K562 (cell line): ENCODE results near the gene DAAM1. TPM values are rescaled to one million over a fixed set of nuclear protein-coding genes. Genes with fewer than 3 reads are reported as not detected.

Experiments
- ATAC-seq: fragments of 200-7000 bp; cut with Tn5 transposase; 3 replicates; pipeline ENCODE4 v1.9.1; 2020; ENCODE audit warnings: moderate library complexity
- BruUV-seq: library from RNA; stranded (reverse); fragments of 400-500 nt; replicated peaks from 2 replicates; lab custom pipeline; 2021; lab: Mats Ljungman, UMichigan
- CTCF ChIA-PET: fragments of 300-600 bp; formaldehyde crosslinking; extraction: SDS; loops from one replicate; lab custom pipeline; 2021; ENCODE audit warnings: low intra/inter-chr PET ratio; lab: Yijun Ruan, JAX
- POLR2A ChIA-PET: fragments of 300-600, 350-650 bp; sonication (Branson Sonifier 250); formaldehyde crosslinking; extraction: SDS; loops from one replicate; lab custom pipeline; 2021; ENCODE audit warnings: antibody characterized with exemption, inconsistent platforms; lab: Yijun Ruan, JAX
- DNase-seq, 4 experiments: peaks; one replicate each; pipeline versions ENCODE4 v3.0.0 to v3.0.0-alpha.2; 2011 to 2018; ENCODE audit warnings: low spot score in 3 of 4, mixed read lengths in 3 of 4; ENCODE audit errors: extremely low read depth in 1 of 4
- FAIRE-seq: peaks from 2 replicates; lab custom pipeline; 2011; peaks lifted over from hg19 to GRCh38; lab: Jason Lieb, UNC
- H2AFZ ChIP-seq: 2 replicates; pipeline ENCODE4 v1.6.0; 2011; ENCODE audit warnings: low read depth, low read length, control low read depth, inconsistent platforms
- H3K27ac ChIP-seq: fragments of 200-600 bp; 3 replicates; pipeline ENCODE4 v1.8.0; 2011; ENCODE audit warnings: low read depth, mild to moderate bottlenecking, control low read depth, inconsistent platforms, low read length, moderate library complexity, mixed read lengths; ENCODE audit errors: extremely low read depth
- H3K27me3 ChIP-seq, 2 experiments: fragments of 300-600 bp in 1 of 2; 2 replicates in 1 of 2; 3 replicates in 1 of 2; pipeline versions ENCODE4 v1.6.0 to v1.8.0; 2011; ENCODE audit warnings: inconsistent platforms in 2 of 2, low read length in 2 of 2, mild to moderate bottlenecking in 1 of 2, mixed read lengths in 1 of 2, moderate library complexity in 1 of 2; ENCODE audit not compliant: control insufficient read depth in 2 of 2, insufficient read depth in 2 of 2
- H3K36me3 ChIP-seq: fragments of 300-600 bp; 3 replicates; pipeline ENCODE4 v1.8.0; 2011; ENCODE audit warnings: mild to moderate bottlenecking, low read length, inconsistent platforms; ENCODE audit not compliant: control insufficient read depth, insufficient read depth
- H3K4me1 ChIP-seq, 2 experiments: fragments of 200-600 bp in 1 of 2; replicated peaks in 1 of 2; 2 replicates in 1 of 2; 3 replicates in 1 of 2; pipeline versions ENCODE4 v1.5.1 to v1.8.0; 2011; ENCODE audit warnings: inconsistent platforms in 2 of 2, low read length in 2 of 2, mild to moderate bottlenecking in 1 of 2, mixed read lengths in 1 of 2, moderate library complexity in 1 of 2; ENCODE audit not compliant: control insufficient read depth in 2 of 2, insufficient read depth in 2 of 2
- H3K4me2 ChIP-seq: 2 replicates; pipeline ENCODE4 v1.6.1; 2011; ENCODE audit warnings: low read length, control low read depth, inconsistent platforms, mixed read lengths; ENCODE audit not compliant: insufficient read depth
- H3K4me3 ChIP-seq: fragments of 200-600 bp; sonication (generic), shearing (Covaris generic); 2 replicates; pipeline ENCODE4 v1.5.1; 2016; ENCODE audit warnings: control low read depth, inconsistent platforms
- H3K79me2 ChIP-seq: fragments of 200-600 bp; 3 replicates; pipeline ENCODE4 v1.8.0; 2011; ENCODE audit warnings: low read length, inconsistent platforms; ENCODE audit not compliant: control insufficient read depth, insufficient read depth
- H3K9ac ChIP-seq, 2 experiments: 2 replicates each; pipeline versions ENCODE4 v1.6.0 to v1.6.1; 2011; ENCODE audit warnings: low read depth in 2 of 2, low read length in 2 of 2, control low read depth in 1 of 2, inconsistent platforms in 1 of 2, mild to moderate bottlenecking in 1 of 2, mixed read lengths in 1 of 2; ENCODE audit not compliant: insufficient read depth in 1 of 2
- H3K9me1 ChIP-seq: one replicate; pipeline ENCODE4 v1.6.0; 2011; ENCODE audit warnings: inconsistent platforms, mild to moderate bottlenecking, low read length, moderate library complexity; ENCODE audit not compliant: control insufficient read depth, insufficient read depth
- H3K9me3 ChIP-seq: replicated peaks from 2 replicates; pipeline ENCODE4 v1.5.1; 2011; ENCODE audit warnings: low read depth, low read length, inconsistent platforms; ENCODE audit not compliant: control insufficient read depth, insufficient read depth
- H4K20me1 ChIP-seq: replicated peaks from 2 replicates; pipeline ENCODE4 v1.6.1; 2011; ENCODE audit warnings: low read length, inconsistent platforms, mixed read lengths; ENCODE audit not compliant: control insufficient read depth, insufficient read depth
- ERF ChIP-seq: fragments of 450-650 bp; formaldehyde crosslinking; IDR thresholded peaks from 2 replicates; pipeline ENCODE4 v1.4.0; 2020; ENCODE audit warnings: mild to moderate bottlenecking, mixed read lengths
- FIP1L1 ChIP-seq: fragments of 200-400 bp; formaldehyde crosslinking; IDR thresholded peaks from 2 replicates; pipeline ENCODE4 v1.6.1; 2018; ENCODE audit warnings: mild to moderate bottlenecking, low read depth, low read length; ENCODE audit not compliant: poor library complexity, severe bottlenecking
- HDAC2 ChIP-seq: fragments of 450-650 bp; IDR thresholded peaks from 2 replicates; pipeline ENCODE4 v1.6.1; 2016; ENCODE audit warnings: mild to moderate bottlenecking
- MED1 ChIP-seq: sonication (generic); formaldehyde crosslinking; IDR thresholded peaks from 2 replicates; pipeline ENCODE4 v1.8.1; 2023; ENCODE audit warnings: missing genetic modification reagents, borderline replicate concordance
- PRMT5 ChIP-seq: sonication (generic); formaldehyde crosslinking; IDR thresholded peaks from 2 replicates; pipeline ENCODE4 v1.5.0; 2020; ENCODE audit warnings: missing genetic modification reagents
- TCFL5 ChIP-seq: fragments of 250-450 bp; sonication (Bioruptor Pico); conservative IDR thresholded peaks from 2 replicates; pipeline ENCODE4 v1.6.1; 2021; ENCODE audit warnings: mild to moderate bottlenecking, moderate library complexity, matching md5 sums
- ZNF121 ChIP-seq: sonication (generic); formaldehyde crosslinking; conservative IDR thresholded peaks from 2 replicates; pipeline ENCODE4 v1.8.0; 2022; ENCODE audit warnings: missing genetic modification reagents
- ZZZ3 ChIP-seq: fragments of 450-650 bp; IDR thresholded peaks from 2 replicates; pipeline ENCODE4 v1.6.1; 2016; ENCODE audit warnings: antibody characterized with exemption, mild to moderate bottlenecking, moderate library complexity
- WGBS: fragments of 100-300 bp; shearing (Covaris generic); methylation state at CpG from one replicate; pipeline ENCODE4 v1.1.6; 2016; ENCODE audit warnings: low coverage, mixed read lengths; ENCODE audit not compliant: insufficient coverage; ENCODE audit errors: missing lambda C conversion rate; 5-methylcytosine and 5-hydroxymethylcytosine counted together
- in situ Hi-C: fragments of 300-500 bp; cut with MboI; formaldehyde crosslinking; loops from 4 replicates; pipeline ENCODE4 v1.15.0; 2018; ENCODE audit warnings: inconsistent platforms, mixed read lengths
- intact Hi-C: fragments of 100-400 bp; cut with micrococcal nuclease; formaldehyde crosslinking; loops from 2 replicates; pipeline ENCODE4 v1.14.2; 2022
- polyA plus RNA-seq, 8 experiments: library from polyadenylated mRNA; depleted of rRNA in 4 of 8; stranded (reverse) in 5 of 8; unstranded in 3 of 8; fragments of >200 nt; fragmentation: Nextera tagmentation in 2 of 8; fragmentation: Illumina TruSeq in 1 of 8; extraction: Ambion mirVana in 2 of 8; extraction: Trizol in 1 of 8; gene quantifications; 2 replicates each; pipeline versions ENCODE4 v1.2.1 to v1.2.3, GENCODE V29; 2011 to 2014; ENCODE audit warnings: inconsistent platforms in 1 of 8, missing spikeins in 1 of 8
- total RNA-seq, 7 experiments: library from RNA; depleted of rRNA in 6 of 7; stranded (reverse); fragments of >200 nt in 6 of 7; fragmentation: Illumina TruSeq in 2 of 7; extraction: Trizol in 2 of 7; gene quantifications; 2 replicates each; pipeline versions ENCODE4 v1.2.1 to v1.2.3, GENCODE V29; 2011 to 2021; ENCODE audit warnings: low replicate concordance in 1 of 7

Gene DAAM1
- total and polyA plus RNA-seq, 9 of the 15 experiments (the other 6 are each of a cell fraction or from before 2014, with no cell fraction given) = 3.6 to 11.6 (median 6.7) TPM

DNA sequence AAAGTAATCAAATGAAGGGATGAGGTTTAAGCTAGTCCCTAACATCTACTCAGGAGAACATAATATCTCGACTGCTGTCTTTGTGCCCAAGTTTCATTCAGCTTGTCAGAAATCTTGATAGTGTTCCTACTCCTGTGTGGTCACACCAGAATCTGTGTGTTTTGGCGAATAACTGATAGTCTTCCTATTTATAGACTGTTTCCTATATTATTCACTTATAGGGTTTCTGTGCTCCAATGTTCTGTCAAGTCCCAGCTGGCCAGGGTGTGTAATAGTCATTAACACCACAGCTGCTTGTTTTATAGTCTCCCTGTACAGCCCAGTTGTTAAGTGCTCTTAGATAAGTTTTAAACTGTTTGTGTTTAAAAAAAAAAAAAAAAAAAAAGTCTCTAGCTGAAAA, 230.8 kb downstream of the DAAM1 start:
- H2AFZ ChIP-seq = no peak overlapping the region
- no peaks in the 10 kb centered on the region for H3K4me1 ChIP-seq
- H3K36me3 ChIP-seq = no peaks in the 10 kb centered on the region
- H3K9me1 ChIP-seq = no peaks in the 10 kb centered on the region
- WGBS = 13% methylated on average over 2 of the region's 2 CpGs
- no peak for FAIRE-seq
- no peak overlapping the region for H3K4me3 ChIP-seq
- ChIA-PET CTCF (no interaction called here), POLR2A (no interaction called here)
- ATAC-seq = no peak
- H3K79me2 ChIP-seq = no peaks in the 10 kb centered on the region
- TF ChIP-seq ZNF121 (no peak), FIP1L1 (no peak), TCFL5 (CRISPR knock-in tag) (no peak), ZZZ3 (no peak), HDAC2 (no peak), PRMT5 (CRISPR knock-in tag) (no peak), MED1 (no peak), ERF (no peak)
- DNase-seq = no peak
- H3K27ac ChIP-seq = no peak overlapping the region
- intact Hi-C loops (no loop called here), in situ Hi-C loops (no loop called here)
- H3K4me2 ChIP-seq = no peak overlapping the region
- no peaks in the 10 kb centered on the region; a peak in 1 of 5 replicates for H3K27me3 ChIP-seq
- no peaks in the 10 kb centered on the region for H4K20me1 ChIP-seq
- H3K9me3 ChIP-seq = no peaks in the 10 kb centered on the region
- no TSS peak for BruUV-seq
- H3K9ac ChIP-seq = no peak overlapping the region
